ENCODE measurements around the gene MSLN.

GRCh38 chr16:796296-797119 is 36.0 kb downstream of the MSLN start:
- TF ChIP-seq, protein P1, sequence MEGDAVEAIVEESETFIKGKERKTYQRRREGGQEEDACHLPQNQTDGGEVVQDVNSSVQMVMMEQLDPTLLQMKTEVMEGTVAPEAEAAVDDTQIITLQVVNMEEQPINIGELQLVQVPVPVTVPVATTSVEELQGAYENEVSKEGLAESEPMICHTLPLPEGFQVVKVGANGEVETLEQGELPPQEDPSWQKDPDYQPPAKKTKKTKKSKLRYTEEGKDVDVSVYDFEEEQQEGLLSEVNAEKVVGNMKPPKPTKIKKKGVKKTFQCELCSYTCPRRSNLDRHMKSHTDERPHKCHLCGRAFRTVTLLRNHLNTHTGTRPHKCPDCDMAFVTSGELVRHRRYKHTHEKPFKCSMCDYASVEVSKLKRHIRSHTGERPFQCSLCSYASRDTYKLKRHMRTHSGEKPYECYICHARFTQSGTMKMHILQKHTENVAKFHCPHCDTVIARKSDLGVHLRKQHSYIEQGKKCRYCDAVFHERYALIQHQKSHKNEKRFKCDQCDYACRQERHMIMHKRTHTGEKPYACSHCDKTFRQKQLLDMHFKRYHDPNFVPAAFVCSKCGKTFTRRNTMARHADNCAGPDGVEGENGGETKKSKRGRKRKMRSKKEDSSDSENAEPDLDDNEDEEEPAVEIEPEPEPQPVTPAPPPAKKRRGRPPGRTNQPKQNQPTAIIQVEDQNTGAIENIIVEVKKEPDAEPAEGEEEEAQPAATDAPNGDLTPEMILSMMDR (conservative IDR thresholded peaks at IDR 0.05; ENCODE audit: low read depth, low read length), result no peak
- TF ChIP-seq EZH2 (IDR thresholded peaks at IDR 0.05; ENCODE audit: low read length, unreplicated experiment), result no peak

All from PC-3 (cell line).